LoVo (cell line): ENCODE measurements around the gene DCTN4.
"Not testable (repeated sequence)": the region's sequence is repeated elsewhere in the genome, so short reads cannot be mapped to it uniquely, and the experiment has no call there.

Experiments
- DNase-seq: peaks from one replicate; pipeline ENCODE4 v3.0.0-alpha.2; 2016; ENCODE audit warnings: low spot score

Gene DCTN4

GRCh38 chr5:150758531-150759333 is at the start of gene DCTN4:
Gene DCTN4 (minus strand): TSS chr5:150759017. CDS start chr5:150758993, 24 bp downstream.
- DNase-seq, result peak; percentile 99

DNA sequence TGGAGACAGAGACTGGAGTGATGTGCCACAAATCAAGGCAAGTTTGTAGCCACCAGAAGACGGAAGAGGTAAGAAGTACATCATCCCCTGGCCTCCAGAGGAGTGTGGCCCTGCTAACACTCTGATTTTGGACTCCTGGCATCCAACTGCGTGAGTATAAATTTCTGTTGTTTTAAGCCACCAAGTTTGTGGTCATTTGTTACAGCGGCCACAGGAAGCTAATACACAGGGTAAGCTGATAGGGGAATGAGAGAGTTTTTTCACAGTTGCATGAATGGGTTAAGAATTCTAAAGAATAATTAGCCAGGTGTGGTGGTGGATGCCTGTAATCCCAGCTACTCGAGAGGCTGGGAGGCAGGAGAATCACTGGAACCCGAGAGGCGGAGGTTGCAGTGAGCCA is 45.6 kb upstream of the DCTN4 start:
- DNase-seq, result no peak

DNA sequence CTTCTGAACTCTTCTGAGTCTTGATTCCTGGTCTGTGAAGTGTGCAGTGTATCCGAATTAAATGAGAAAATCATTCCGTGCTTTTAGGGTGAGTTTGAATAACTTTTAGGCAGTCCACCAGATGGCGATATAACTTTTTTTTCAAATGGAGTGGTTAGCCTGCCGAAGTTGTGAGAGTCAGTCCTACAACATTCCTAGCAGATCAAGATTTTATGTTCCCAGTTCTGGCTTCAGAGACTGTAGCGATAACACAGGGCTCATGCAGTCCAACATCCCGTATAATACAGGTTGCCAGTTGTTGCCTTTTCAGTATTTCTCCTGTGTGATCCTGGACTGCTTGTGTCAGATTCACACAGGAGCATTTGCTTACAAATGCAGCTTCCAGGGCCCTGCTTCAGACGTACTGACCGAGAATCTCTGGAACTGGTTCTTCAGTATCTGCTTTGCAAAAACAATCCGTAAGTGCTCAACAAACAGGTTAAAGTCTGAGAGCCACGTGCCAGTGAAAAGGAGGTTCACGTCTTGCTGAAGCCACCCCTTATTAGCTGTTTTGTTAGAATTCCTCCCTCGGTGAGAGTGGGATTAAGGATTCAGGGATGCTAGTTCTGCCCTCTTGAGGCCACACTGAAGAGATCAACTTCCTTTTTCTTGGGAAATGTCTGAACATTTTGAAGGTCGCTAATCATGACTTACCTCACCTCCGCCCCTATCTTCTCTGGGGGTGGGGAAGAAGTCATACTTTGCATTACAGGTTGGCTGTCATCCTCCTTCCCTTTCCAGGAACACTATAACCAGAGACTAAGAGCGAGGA is 42.5 kb upstream of the DCTN4 start:
- DNase-seq, result peak; percentile 68

DNA sequence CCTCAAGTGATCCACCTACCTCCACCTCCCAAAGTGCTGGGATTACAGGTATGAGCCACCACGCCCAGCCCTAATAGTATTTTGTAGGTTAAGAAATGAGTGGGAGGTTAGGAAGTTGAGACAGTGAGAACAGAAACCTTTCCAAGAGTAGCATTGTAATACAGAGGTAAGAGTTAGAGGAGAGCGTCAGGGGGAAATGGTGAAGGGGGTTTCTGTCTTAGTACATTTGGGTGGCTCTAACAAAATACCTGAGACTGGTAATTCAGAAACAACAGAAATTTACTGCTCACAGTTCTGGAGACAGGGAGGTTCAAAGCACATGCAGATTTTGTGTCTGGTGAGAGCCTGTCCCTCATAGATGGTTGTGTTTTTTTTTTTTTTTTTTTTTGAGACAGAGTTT is 38.6 kb upstream of the DCTN4 start:
- no peak for DNase-seq

- DNase-seq, result no peak
Observed at GRCh38 chr5:150794927-150795326, 36.1 kb upstream of the DCTN4 start.

DNA sequence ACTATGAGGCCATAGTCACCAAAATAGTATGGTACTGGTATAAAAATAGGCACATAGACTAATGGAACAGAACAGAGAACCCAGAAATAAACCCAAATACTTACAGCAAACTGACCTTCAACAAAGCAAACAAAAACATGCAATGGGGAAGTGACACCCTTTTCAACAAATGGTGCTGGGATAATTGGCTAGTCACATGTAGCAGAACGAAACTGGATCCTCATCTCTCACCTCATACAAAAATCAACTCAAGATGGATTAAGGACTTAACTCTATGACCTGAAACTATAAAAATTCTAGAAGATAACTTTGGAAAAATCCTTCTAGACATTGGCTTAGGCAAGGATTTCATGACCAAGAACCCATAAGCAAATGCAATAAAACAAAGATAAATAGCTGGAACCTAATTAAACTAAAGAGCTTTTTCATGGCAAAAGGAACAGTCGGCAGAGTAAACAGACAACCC is 34.6 kb upstream of the DCTN4 start:
- DNase-seq, result not testable (repeated sequence)

DNA sequence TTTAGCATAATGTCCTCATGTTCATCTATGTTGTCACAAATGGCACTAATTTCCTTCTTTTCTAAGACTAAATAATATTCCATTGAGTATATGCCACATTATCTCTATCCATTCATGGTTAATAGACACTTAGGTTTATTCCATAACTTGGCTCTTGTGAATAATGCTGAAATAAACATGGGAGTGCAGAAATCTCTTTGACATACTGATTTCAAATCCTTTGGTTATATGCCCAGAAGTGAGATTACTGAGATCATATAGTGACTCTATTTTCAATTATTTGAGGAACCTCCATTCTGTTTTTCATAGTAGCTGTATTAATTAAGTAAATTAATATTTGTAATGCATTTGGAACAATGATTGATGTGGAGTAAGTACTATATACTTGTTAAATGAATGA is 32.7 kb upstream of the DCTN4 start:
- no peak for DNase-seq

- peak; percentile 64 for DNase-seq
Observed at GRCh38 chr5:150789943-150790611, 31.3 kb upstream of the DCTN4 start.

DNA sequence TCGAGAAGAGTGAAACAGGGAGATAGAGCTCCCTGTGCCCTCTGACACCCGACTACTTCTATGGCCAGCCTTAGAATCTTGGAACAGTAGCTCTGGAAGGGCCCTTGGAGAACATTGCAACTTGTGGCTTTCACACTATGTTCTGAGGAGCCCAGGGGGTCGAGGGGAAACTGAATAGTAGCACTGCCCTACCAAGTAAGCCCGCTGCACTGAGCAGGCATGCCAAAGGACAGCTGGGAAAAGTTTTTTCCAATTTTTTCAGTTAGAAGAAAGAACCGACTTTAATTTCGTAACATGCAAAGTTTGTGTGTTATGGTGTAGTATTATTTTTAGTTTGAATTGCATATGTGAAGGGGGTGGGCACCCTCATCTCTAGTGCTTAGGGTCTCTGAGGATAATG is 30.6 kb upstream of the DCTN4 start:
- DNase-seq, result no peak

DNA sequence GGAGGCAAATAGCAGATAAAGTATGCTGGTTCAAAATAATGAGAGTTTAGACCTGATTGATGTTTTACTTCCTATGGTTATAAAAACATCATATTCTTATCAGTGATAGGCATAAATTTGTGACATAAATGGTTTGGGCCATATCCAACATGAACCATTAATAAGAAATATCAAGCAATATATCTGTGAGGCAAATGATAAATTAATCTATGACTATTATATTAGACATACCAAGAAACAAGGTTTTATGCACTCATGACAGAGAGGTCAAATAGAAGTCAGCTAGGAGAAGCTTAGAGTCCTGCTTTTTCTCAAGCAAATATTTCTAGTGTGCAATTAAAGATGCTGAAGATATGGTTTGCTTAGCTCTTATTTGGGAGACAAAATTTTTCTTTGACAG is 30.2 kb upstream of the DCTN4 start:
- DNase-seq, result no peak

DNA sequence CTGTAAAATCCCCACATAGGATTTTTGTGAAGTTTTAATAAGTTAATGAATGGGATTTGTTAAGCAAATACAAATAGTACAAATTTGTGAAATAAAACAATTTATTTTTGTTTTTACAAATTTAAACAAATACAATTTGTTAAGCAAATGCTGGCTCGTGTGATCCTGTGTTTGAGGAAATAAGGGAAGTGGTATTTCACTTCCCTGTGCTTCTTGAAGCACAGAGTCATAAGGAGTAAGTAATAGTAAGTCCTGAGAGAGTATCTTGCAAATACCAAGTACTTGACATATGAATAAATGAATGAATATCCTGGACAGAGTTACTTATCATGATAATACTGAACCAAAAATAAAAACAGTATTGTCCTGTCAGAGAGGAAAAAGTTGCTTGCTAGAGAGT is 28.8 kb upstream of the DCTN4 start:
- DNase-seq, result no peak

DNA sequence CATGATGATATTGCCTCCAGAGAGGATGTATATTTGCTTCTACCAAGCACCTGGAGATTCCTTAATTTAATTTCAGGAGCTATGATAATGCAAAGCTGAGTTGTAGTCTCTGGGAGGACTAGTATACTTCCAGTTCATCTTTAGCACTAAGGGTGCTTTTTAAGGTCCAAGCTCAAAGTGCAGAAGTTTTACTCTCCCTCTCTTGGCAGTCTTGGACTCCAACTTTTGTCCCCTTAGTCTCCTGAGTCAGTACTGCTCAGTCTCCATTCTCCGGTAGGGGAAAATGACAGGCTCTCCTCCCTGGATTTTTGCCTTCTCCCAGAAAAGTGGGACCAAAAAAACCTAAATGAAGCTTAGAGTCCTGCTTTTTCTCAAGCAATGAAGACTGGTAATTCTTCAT is 28.1 kb upstream of the DCTN4 start:
- no peak for DNase-seq

DNA sequence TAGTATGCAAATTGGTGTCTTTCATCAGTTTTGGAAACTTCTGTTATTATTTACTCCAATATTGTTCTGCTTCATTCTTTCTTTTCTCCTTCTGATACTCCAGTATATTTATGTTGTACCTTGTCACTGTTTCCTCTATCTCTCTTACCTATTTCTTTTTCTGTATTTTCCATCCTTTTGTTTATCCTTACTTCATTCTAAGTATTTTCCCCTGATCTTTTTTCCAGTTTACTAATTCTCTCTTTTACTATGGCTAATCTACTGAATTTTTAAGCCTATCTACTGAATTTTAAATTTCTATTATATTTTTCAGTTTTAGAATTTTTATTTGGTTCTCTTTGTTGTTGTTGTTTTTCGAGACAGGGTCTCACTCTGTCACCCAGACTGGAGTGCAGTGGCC is 27.1 kb upstream of the DCTN4 start:
- no peak for DNase-seq

DNA sequence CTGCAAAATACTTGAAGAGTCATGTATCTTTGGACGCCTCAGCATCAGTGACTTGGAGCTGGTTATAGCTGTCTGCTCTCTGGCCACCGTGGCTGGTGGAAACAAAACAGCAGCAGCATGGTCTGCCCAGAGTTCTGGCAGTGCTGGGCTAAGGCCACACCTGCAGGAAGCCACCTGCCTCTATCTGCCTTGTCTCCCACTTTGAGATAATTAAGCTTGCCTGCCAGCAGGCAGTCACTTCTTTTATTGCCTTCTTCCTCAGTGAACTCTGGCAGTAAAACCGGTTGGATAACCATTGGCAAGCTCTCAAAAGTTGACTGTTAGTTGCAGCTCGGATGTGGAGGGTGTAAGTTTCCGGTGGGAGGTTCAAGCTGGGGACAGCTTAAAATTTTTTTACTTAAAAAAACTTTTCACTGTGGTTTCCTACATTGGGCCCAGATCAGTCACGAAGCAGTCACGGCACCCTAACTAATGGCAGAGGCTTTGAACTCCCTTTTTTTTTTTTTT is 24.7 kb upstream of the DCTN4 start:
- peak; percentile 95 for DNase-seq

DNA sequence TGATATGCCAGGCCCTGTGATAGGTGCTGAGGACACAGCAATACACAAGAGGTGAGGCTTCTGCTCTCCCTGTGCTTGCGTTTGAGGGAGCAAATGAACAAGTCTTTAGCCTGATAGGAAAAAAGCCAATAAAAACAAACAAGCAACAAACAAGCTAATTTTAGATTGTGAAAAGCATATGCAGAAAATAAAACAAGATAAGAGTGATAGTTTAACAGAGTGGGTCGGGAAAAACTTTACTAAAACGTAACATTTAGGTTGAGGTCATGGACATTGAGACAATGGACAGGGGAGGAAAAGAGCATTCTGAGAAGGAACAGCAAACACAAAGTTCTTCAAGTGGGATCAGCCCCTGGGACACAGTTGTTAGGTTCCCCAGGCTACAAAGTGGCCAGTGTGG is 24.0 kb upstream of the DCTN4 start:
- DNase-seq, result no peak

- DNase-seq, result no peak
Observed at GRCh38 chr5:150781706-150782614, 23.1 kb upstream of the DCTN4 start.

GRCh38 chr5:150780816-150781221 is 22.0 kb upstream of the DCTN4 start:
- peak; percentile 60 for DNase-seq

DNA sequence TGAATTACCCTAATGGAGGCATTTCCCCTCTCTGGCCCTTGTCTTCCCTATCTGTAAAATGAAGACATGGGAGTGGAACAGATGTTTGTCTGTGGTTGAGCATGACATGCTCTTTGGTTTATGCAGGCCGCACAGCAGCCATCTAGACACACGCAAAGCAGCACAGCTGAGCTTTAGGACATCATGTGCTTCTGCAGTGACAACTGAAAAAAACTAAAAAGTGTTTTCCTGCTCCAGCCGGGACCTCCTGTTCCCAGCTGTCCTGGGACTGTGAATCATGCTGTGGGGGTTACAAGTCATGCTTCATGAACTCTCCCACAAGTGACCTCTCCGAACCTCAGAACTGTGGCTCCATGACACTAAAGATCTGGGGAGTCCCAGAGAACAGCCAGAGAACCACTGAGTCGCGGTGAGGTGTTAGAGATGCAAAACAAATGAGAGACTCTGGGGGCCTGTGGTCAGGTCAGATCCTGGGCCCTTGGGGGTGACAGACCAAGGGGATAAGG is 21.4 kb upstream of the DCTN4 start:
- DNase-seq, result no peak

- no peak for DNase-seq
Observed at GRCh38 chr5:150779397-150780186, 20.8 kb upstream of the DCTN4 start.
